Measurements from ENCODE around the gene HACD4. TPM values are rescaled to one million over a fixed set of nuclear protein-coding genes. Genes with fewer than 3 reads are reported as not detected.
"Not testable (repeated sequence)": the region's sequence is repeated elsewhere in the genome, so short reads cannot be mapped to it uniquely, and the experiment has no call there.

Gene HACD4
- total RNA-seq, 3 donors from 2014 or later, result 3.3 to 5.1 (median 4.0) TPM

GRCh38 chr9:20978249-20978648 is 53.2 kb downstream of the HACD4 start:
- TF ChIP-seq POLR2AphosphoS5 (IDR thresholded peaks at IDR 0.05) (no peak), POLR2A (IDR thresholded peaks at IDR 0.05) (no peak), CTCF (IDR thresholded peaks at IDR 0.05) (no peak)
- Histone ChIP-seq H3K27ac (no peak overlapping the region), H3K9me3 (no peaks in the 10 kb centered on the region), H3K4me1 (no peaks in the 10 kb centered on the region), H3K4me3 (no peak overlapping the region), H3K36me3 (no peaks in the 10 kb centered on the region), H3K27me3 (no peaks in the 10 kb centered on the region)
- DNase-seq (ENCODE audit: low spot score in 2 of 2), result no peak
- intact Hi-C loops (cut with DNase I; ENCODE audit: low total_unique reads), result no loop called here

- H3K27ac ChIP-seq; H3K27me3 ChIP-seq; H3K4me3 ChIP-seq; intact Hi-C loops (cut with DNase I; ENCODE audit: low total_unique reads); DNase-seq (ENCODE audit: low spot score in 2 of 2); H3K9me3 ChIP-seq; H3K36me3 ChIP-seq; H3K4me1 ChIP-seq: not testable (repeated sequence)
These were observed 57.1 kb downstream of the HACD4 start for GRCh38 chr9:20974191-20974938.

- intact Hi-C loops (cut with DNase I; ENCODE audit: low total_unique reads); H3K27ac ChIP-seq; H3K36me3 ChIP-seq; H3K4me1 ChIP-seq; H3K4me3 ChIP-seq; H3K9me3 ChIP-seq; H3K27me3 ChIP-seq; DNase-seq (ENCODE audit: low spot score in 2 of 2): not testable (repeated sequence)
These were observed 58.0 kb downstream of the HACD4 start for GRCh38 chr9:20973246-20973947.

GRCh38 chr9:20972684-20973083 is 58.8 kb downstream of the HACD4 start:
- no peak overlapping the region for H3K27ac ChIP-seq
- TF ChIP-seq POLR2AphosphoS5 (IDR thresholded peaks at IDR 0.05) (no peak), POLR2A (IDR thresholded peaks at IDR 0.05) (no peak), CTCF (IDR thresholded peaks at IDR 0.05) (no peak)
- no peak for DNase-seq (ENCODE audit: low spot score in 2 of 2)
- intact Hi-C loops (cut with DNase I; ENCODE audit: low total_unique reads), result no loop called here
- H3K27me3 ChIP-seq, result no peaks in the 10 kb centered on the region
- no peak overlapping the region for H3K4me3 ChIP-seq
- H3K9me3 ChIP-seq, result no peaks in the 10 kb centered on the region
- H3K4me1 ChIP-seq, result no peaks in the 10 kb centered on the region
- no peaks in the 10 kb centered on the region for H3K36me3 ChIP-seq

GRCh38 chr9:20962536-20963225 is 68.8 kb downstream of the HACD4 start:
- DNase-seq (ENCODE audit: low spot score in 2 of 2), result no peak
- H3K4me1 ChIP-seq, result no peaks in the 10 kb centered on the region
- H3K27ac ChIP-seq, result no peak overlapping the region

More at GRCh38 chr9:20962536-20963225, 68.8 kb downstream of the HACD4 start:
- intact Hi-C loops (cut with DNase I; ENCODE audit: low total_unique reads), result no loop called here
- TF ChIP-seq CTCF (IDR thresholded peaks at IDR 0.05) (no peak), POLR2AphosphoS5 (IDR thresholded peaks at IDR 0.05) (no peak), POLR2A (IDR thresholded peaks at IDR 0.05) (no peak)
- no peaks in the 10 kb centered on the region for H3K36me3 ChIP-seq
- no peaks in the 10 kb centered on the region for H3K27me3 ChIP-seq
- H3K9me3 ChIP-seq, result no peaks in the 10 kb centered on the region
- H3K4me3 ChIP-seq, result no peak overlapping the region
